Stimulated activated CD8-positive, alpha-beta memory T cell treated with anti-CD3 and anti-CD28 coated beads, Interleukin-15, amount 100 ng/mL, for 1 hour (primary cell): ENCODE results near the gene ORC1.
"Not testable (repeated sequence)": the region's sequence is repeated elsewhere in the genome, so short reads cannot be mapped to it uniquely, and the experiment has no call there.

Source experiments
- DNase-seq: peaks from one replicate; pipeline ENCODE4 v3.0.0-alpha.2; 2020; ENCODE audit warnings: low read depth

The ORC1 gene

GRCh38 chr1:52385376-52385775, 18.8 kb downstream of the ORC1 start:
- no peak for DNase-seq

- DNase-seq = not testable (repeated sequence)
Measured at GRCh38 chr1:52369851-52370250, 34.4 kb downstream of the ORC1 start.

GRCh38 chr1:52368383-52369172, 35.6 kb downstream of the ORC1 start:
- no peak for DNase-seq

- no peak for DNase-seq
Measured at GRCh38 chr1:52367272-52367671, 37.0 kb downstream of the ORC1 start.

- DNase-seq = no peak
Measured at GRCh38 chr1:52366517-52366827, 37.8 kb downstream of the ORC1 start.

- DNase-seq = peak; percentile 96
Measured at GRCh38 chr1:52365746-52366516, 38.3 kb downstream of the ORC1 start, which contains the start of gene CC2D1B. CC2D1B (minus strand) TSS chr1:52366205; CDS start chr1:52364620, 1,585 bp downstream.

- DNase-seq = no peak
Measured at GRCh38 chr1:52365071-52365745, 39.0 kb downstream of the ORC1 start.

GRCh38 chr1:52364235-52364839, 39.9 kb downstream of the ORC1 start:
- no peak for DNase-seq

GRCh38 chr1:52360595-52360968, 43.6 kb downstream of the ORC1 start:
- no peak for DNase-seq

- no peak for DNase-seq
Measured at GRCh38 chr1:52359676-52360594, 44.3 kb downstream of the ORC1 start.

GRCh38 chr1:52358851-52359497, 45.2 kb downstream of the ORC1 start:
- DNase-seq = no peak

GRCh38 chr1:52357397-52357796, 46.8 kb downstream of the ORC1 start:
- no peak for DNase-seq

- DNase-seq = no peak
Measured at GRCh38 chr1:52356818-52357355, 47.3 kb downstream of the ORC1 start.

GRCh38 chr1:52355847-52356505, 48.2 kb downstream of the ORC1 start:
- no peak for DNase-seq

- no peak for DNase-seq
Measured at GRCh38 chr1:52355436-52355835, 48.8 kb downstream of the ORC1 start.

GRCh38 chr1:52352690-52353089, 51.5 kb downstream of the ORC1 start:
- DNase-seq = no peak

GRCh38 chr1:52348704-52349300, 55.4 kb downstream of the ORC1 start:
- no peak for DNase-seq

- no peak for DNase-seq
Measured at GRCh38 chr1:52346653-52347052, 57.6 kb downstream of the ORC1 start.

GRCh38 chr1:52345252-52345651, 59.0 kb downstream of the ORC1 start:
- no peak for DNase-seq

- no peak for DNase-seq
Measured at GRCh38 chr1:52343979-52344378, 60.2 kb downstream of the ORC1 start.
